Midbrain (tissue), 1 donor: Measurements from ENCODE around the gene OLFM3.

Experiments used
- DNase-seq: peaks from one replicate; lab custom pipeline; 2025; lab: John Stamatoyannopoulos, UW

The OLFM3 gene

GRCh38 chr1:101945884-101946283 is 50.8 kb downstream of the OLFM3 start:
- no peak for DNase-seq

- DNase-seq: no peak
Observed at GRCh38 chr1:101943237-101943636, 53.5 kb downstream of the OLFM3 start.

GRCh38 chr1:101942516-101943193 is 54.1 kb downstream of the OLFM3 start:
- no peak for DNase-seq

GRCh38 chr1:101938681-101939080 is 58.0 kb downstream of the OLFM3 start:
- DNase-seq: no peak

- no peak for DNase-seq
Observed at GRCh38 chr1:101929343-101929742, 67.4 kb downstream of the OLFM3 start.

GRCh38 chr1:101928829-101929228 is 67.9 kb downstream of the OLFM3 start:
- DNase-seq: no peak

GRCh38 chr1:101924700-101925099 is 72.0 kb downstream of the OLFM3 start:
- no peak for DNase-seq

- DNase-seq: no peak
Observed at GRCh38 chr1:101920577-101920976, 76.1 kb downstream of the OLFM3 start.

GRCh38 chr1:101918277-101918676 is 78.4 kb downstream of the OLFM3 start:
- DNase-seq: no peak

GRCh38 chr1:101915597-101915996 is 81.1 kb downstream of the OLFM3 start:
- DNase-seq: no peak

- DNase-seq: no peak
Observed at GRCh38 chr1:101914473-101915242, 82.1 kb downstream of the OLFM3 start.

GRCh38 chr1:101911894-101912293 is 84.8 kb downstream of the OLFM3 start:
- no peak for DNase-seq

GRCh38 chr1:101908980-101909379 is 87.7 kb downstream of the OLFM3 start:
- DNase-seq: no peak

GRCh38 chr1:101907264-101907663 is 89.5 kb downstream of the OLFM3 start:
- DNase-seq: no peak

GRCh38 chr1:101905283-101905835 is 91.4 kb downstream of the OLFM3 start:
- no peak for DNase-seq

GRCh38 chr1:101902199-101902598 is 94.5 kb downstream of the OLFM3 start:
- no peak for DNase-seq

GRCh38 chr1:101898137-101898536 is 98.6 kb downstream of the OLFM3 start:
- no peak for DNase-seq

GRCh38 chr1:101884621-101885020 is 112.1 kb downstream of the OLFM3 start:
- no peak for DNase-seq

GRCh38 chr1:101875891-101876290 is 120.8 kb downstream of the OLFM3 start:
- no peak for DNase-seq

GRCh38 chr1:101873672-101874071 is 123.1 kb downstream of the OLFM3 start:
- no peak for DNase-seq

- no peak for DNase-seq
Observed at GRCh38 chr1:101859941-101860340, 136.8 kb downstream of the OLFM3 start.

GRCh38 chr1:101854271-101854670 is 142.5 kb downstream of the OLFM3 start:
- DNase-seq: no peak

- no peak for DNase-seq
Observed at GRCh38 chr1:101852936-101853335, 143.8 kb downstream of the OLFM3 start.
